Activated CD4-positive, CD25-positive, alpha-beta regulatory T cell treated with anti-CD3 and anti-CD28 coated beads, Interleukin-2, amount 50 U/mL, for 72 hours (primary cell): Measurements from ENCODE around the gene RNF14.
"Not testable (repeated sequence)": the region's sequence is repeated elsewhere in the genome, so short reads cannot be mapped to it uniquely, and the experiment has no call there.

Experiments
- DNase-seq: peaks from one replicate; pipeline ENCODE4 v3.0.0; 2021

Gene RNF14

GRCh38 chr5:141968914-141969608 is at the start of gene RNF14:
Gene RNF14 (plus strand): TSS chr5:141969105. CDS start chr5:141973589, 4,484 bp downstream.
- peak; percentile 94 for DNase-seq

- no peak for DNase-seq
These were observed 49.4 kb upstream of the RNF14 start for GRCh38 chr5:141919218-141920119.

- no peak for DNase-seq
These were observed 48.1 kb upstream of the RNF14 start for GRCh38 chr5:141920771-141921170.

- not testable (repeated sequence) for DNase-seq
These were observed 46.0 kb upstream of the RNF14 start for GRCh38 chr5:141922827-141923447.

GRCh38 chr5:141923448-141924313 is 45.2 kb upstream of the RNF14 start, which contains the start of gene DELE1:
Gene DELE1 (plus strand): TSS chr5:141923871. CDS start chr5:141923942, 71 bp downstream.
- DNase-seq, result peak; percentile 90

- no peak for DNase-seq
These were observed 42.5 kb upstream of the RNF14 start for GRCh38 chr5:141926434-141926833.

- DNase-seq, result no peak
These were observed 40.9 kb upstream of the RNF14 start for GRCh38 chr5:141928051-141928450.

- no peak for DNase-seq
These were observed 39.4 kb upstream of the RNF14 start for GRCh38 chr5:141929398-141930058.

GRCh38 chr5:141931694-141932093 is 37.2 kb upstream of the RNF14 start:
- no peak for DNase-seq

- no peak for DNase-seq
These were observed 35.8 kb upstream of the RNF14 start for GRCh38 chr5:141933151-141933550.

GRCh38 chr5:141934099-141934844 is 34.6 kb upstream of the RNF14 start:
- DNase-seq, result no peak

GRCh38 chr5:141935538-141935937 is 33.4 kb upstream of the RNF14 start:
- no peak for DNase-seq

GRCh38 chr5:141940695-141941271 is 28.1 kb upstream of the RNF14 start:
- no peak for DNase-seq

- no peak for DNase-seq
These were observed 27.6 kb upstream of the RNF14 start for GRCh38 chr5:141941307-141941706.

GRCh38 chr5:141941779-141942178 is 27.1 kb upstream of the RNF14 start:
- no peak for DNase-seq

- DNase-seq, result no peak
These were observed 26.6 kb upstream of the RNF14 start for GRCh38 chr5:141942185-141942857.

- no peak for DNase-seq
These were observed 24.8 kb upstream of the RNF14 start for GRCh38 chr5:141944076-141944475.

GRCh38 chr5:141945511-141946051 is 23.3 kb upstream of the RNF14 start:
- no peak for DNase-seq

GRCh38 chr5:141947316-141947715 is 21.6 kb upstream of the RNF14 start:
- no peak for DNase-seq

- DNase-seq, result no peak
These were observed 20.1 kb upstream of the RNF14 start for GRCh38 chr5:141948812-141949211.
